ENCODE results near the gene GRIK4.

Gene GRIK4

DNA sequence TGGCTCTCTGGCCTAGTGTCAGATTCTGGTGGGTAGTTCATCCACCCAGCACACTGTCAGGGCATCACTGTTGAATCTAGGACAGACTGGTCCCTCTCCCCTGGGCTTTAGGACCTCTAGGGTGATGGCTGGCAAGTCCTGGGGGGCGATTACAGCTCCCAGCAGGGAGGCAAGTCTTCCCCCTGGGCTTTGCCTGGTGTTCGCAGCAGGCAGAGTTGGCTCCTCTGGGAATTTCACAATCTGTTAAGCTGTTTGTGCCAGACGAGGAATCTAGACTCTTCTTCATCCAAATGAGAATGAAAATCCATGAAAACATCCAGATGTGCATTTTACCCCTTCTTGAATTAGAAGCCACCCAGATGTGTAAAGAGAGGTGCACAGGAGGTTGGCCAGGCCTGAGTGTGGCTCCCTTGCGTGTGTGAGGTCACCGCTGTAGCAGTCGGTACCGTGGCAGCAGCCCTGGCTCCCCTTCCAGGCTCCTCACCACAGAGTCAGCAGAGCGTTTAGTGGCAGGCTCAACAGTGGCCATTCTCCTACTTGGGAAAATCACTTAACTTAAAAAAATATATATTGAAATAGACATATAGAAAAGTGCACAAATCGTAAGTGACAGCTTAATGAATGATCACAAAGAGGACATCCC is 412.4 kb downstream of the GRIK4 start:
- no peak overlapping the region for H3K27ac Mint-ChIP-seq (ENCODE audit: low read depth)

DNA sequence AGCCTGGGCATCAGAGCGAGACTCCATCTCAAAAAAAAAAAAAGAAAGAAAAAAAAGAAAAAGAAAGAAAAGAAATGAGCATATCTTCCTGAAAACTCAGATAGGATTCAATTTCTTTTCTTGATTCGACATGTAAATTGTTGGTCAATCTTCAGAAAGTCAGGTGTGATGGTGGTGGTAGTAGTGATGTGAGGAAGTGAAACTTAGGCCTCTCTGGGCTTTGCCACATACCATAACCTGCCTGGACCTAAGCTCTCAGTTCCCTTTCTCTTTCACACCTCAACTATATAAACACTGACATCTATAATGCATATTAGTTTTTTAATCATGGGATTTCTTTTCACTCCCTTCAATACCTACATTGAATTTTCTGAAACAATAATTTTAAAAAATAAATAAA is 414.4 kb downstream of the GRIK4 start:
- Mint-ChIP-seq H3K9me3 (no peaks in the 10 kb centered on the region), H3K4me3 (no peak overlapping the region), H3K27ac (ENCODE audit: low read depth) (no peak overlapping the region), H3K36me3 (ENCODE audit: insufficient read depth) (no peaks in the 10 kb centered on the region), H3K27me3 (no peaks in the 10 kb centered on the region), H3K4me1 (peaks cover 5% of the 10 kb centered on the region)
- DNase-seq (ENCODE audit: low spot score in 2 of 2), result no peak
- ATAC-seq (replicated peaks; ENCODE audit: extremely low read depth, poor library complexity, severe bottlenecking), result no peak

More for the DNA sequence above, 412.4 kb downstream of the GRIK4 start:
- H3K9me3 Mint-ChIP-seq, result no peaks in the 10 kb centered on the region
- no peaks in the 10 kb centered on the region for H3K36me3 Mint-ChIP-seq (ENCODE audit: insufficient read depth)
- no peak for ATAC-seq (replicated peaks; ENCODE audit: extremely low read depth, poor library complexity, severe bottlenecking)
- H3K4me3 Mint-ChIP-seq, result no peak overlapping the region
- no peaks in the 10 kb centered on the region for H3K27me3 Mint-ChIP-seq
- H3K4me1 Mint-ChIP-seq, result peaks cover under 1% of the 10 kb centered on the region
- no peak for DNase-seq (ENCODE audit: low spot score in 2 of 2)

DNA sequence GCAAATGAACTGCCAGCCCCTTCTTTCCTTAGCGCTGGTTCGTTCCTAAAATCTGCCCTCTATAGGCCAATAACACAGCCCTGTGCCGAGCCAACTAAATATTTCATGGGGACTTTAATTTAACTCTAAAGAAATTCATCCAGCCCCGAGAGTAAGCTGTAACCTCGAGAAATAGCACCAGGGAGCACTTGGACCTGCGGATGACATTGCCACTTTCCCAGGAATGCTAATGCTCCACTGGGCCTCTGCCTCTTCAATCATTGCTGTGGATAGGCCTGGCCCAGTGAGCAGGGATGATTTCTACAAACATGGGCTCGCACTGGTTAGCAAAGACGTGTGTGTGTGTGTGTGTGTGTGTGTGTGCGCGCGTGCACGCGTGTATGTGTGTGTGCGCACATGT is 417.1 kb downstream of the GRIK4 start:
- Mint-ChIP-seq H3K27ac (ENCODE audit: low read depth) (no peak overlapping the region), H3K27me3 (peaks cover 10% of the 10 kb centered on the region), H3K4me1 (peaks cover 5% of the 10 kb centered on the region), H3K4me3 (no peak overlapping the region), H3K9me3 (no peaks in the 10 kb centered on the region), H3K36me3 (ENCODE audit: insufficient read depth) (peaks cover 4% of the 10 kb centered on the region)
- DNase-seq (ENCODE audit: low spot score in 2 of 2) (no peak), ATAC-seq (replicated peaks; ENCODE audit: extremely low read depth, poor library complexity, severe bottlenecking) (no peak)

DNA sequence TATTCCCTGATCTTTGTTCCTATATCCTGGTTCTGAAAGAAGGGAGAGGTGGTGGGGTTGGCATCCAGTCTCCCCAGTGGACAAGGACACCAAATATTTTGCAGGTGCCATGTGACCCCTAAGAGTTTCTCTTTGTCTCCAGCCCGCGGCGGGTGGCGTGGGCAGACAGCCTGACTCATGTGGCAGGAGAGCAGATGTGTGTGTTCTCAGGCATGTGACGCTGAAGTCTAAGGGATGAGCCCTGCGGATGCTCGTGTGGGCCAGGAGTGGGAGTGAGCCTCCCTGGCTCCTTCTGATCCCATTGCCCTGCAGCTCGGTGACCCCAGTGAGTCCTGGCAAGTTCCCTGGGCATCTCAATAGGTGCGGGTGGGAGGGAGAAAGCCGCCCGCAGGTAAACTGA is 417.5 kb downstream of the GRIK4 start:
- DNase-seq (ENCODE audit: low spot score in 2 of 2), result no peak
- Mint-ChIP-seq H3K27me3 (peaks cover 10% of the 10 kb centered on the region), H3K9me3 (no peaks in the 10 kb centered on the region), H3K4me3 (no peak overlapping the region), H3K4me1 (peaks cover 5% of the 10 kb centered on the region), H3K27ac (ENCODE audit: low read depth) (no peak overlapping the region), H3K36me3 (ENCODE audit: insufficient read depth) (peaks cover 4% of the 10 kb centered on the region)
- no peak for ATAC-seq (replicated peaks; ENCODE audit: extremely low read depth, poor library complexity, severe bottlenecking)

DNA sequence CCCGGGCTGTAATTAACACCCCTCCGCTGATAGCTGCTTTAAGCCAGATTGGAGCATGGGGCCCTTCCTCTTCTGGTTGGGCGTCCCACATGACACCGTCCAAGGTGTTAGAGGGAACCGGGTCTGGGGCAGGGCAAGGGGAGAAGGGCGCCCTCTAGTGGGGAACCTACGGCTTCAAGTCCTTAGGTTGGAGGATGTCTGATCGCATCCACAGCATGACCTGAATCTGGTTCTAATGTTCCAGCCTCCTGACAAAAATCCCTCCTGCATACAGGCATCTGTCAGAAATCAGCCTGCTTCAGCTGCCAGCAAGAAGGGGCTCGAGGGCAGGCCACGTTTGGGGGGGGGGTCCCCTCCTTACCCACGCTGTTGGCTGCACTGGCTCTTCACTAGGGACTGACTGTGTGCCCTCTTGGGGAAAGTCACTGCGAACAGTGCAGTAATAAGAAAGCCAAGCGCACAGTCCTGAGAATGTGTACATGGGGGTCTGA is 418.2 kb downstream of the GRIK4 start:
- peaks cover 5% of the 10 kb centered on the region for H3K4me1 Mint-ChIP-seq
- DNase-seq (ENCODE audit: low spot score in 2 of 2) (peak in 1 of 2 donors; percentile 36), ATAC-seq (replicated peaks; ENCODE audit: extremely low read depth, poor library complexity, severe bottlenecking) (peak; percentile 68)
- H3K27me3 Mint-ChIP-seq, result peaks cover 13% of the 10 kb centered on the region
- no peak overlapping the region for H3K4me3 Mint-ChIP-seq
- no peak overlapping the region for H3K27ac Mint-ChIP-seq (ENCODE audit: low read depth)
- H3K36me3 Mint-ChIP-seq (ENCODE audit: insufficient read depth), result peaks cover 4% of the 10 kb centered on the region
- H3K9me3 Mint-ChIP-seq, result no peaks in the 10 kb centered on the region

DNA sequence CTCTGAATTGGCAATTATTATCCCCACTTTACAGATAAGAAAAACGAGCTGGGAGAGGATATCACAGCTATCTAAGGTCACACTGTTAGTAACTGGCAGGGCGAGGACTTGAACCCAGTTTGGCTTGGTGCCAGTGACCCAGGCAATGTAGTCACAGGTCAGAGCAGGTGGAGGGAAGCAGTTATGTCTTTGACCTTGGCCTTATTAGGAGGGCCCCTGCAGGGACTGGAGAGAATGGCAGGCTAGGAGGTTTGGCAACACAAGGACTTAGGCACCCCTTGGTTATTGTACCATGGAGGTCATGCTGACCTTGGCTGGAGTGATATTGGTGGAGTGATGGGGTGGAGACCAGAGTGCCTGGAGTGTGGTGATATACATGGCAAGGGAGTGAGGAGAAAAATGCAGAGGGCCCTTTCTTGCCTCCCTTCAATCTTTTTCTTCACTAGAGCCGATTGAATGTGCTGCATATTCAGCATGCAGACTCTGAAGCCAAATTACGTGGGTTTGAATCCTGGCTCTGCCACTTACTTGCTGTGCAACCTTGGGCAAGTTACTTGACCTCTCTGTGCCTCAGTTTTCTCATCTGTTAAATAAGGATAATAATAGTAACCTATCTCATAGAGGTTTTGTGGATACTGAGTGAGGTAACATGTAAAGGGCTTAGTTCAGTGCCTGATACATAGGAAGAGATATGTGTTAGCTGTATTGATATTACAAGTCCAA is 419.7 kb downstream of the GRIK4 start:
- no peak for DNase-seq (ENCODE audit: low spot score in 2 of 2)
- Mint-ChIP-seq H3K27ac (ENCODE audit: low read depth) (no peak overlapping the region), H3K9me3 (no peaks in the 10 kb centered on the region), H3K27me3 (peaks cover 25% of the 10 kb centered on the region), H3K4me3 (no peak overlapping the region), H3K4me1 (peaks cover 5% of the 10 kb centered on the region), H3K36me3 (ENCODE audit: insufficient read depth) (peaks cover 4% of the 10 kb centered on the region)
- ATAC-seq (replicated peaks; ENCODE audit: extremely low read depth, poor library complexity, severe bottlenecking), result no peak

DNA sequence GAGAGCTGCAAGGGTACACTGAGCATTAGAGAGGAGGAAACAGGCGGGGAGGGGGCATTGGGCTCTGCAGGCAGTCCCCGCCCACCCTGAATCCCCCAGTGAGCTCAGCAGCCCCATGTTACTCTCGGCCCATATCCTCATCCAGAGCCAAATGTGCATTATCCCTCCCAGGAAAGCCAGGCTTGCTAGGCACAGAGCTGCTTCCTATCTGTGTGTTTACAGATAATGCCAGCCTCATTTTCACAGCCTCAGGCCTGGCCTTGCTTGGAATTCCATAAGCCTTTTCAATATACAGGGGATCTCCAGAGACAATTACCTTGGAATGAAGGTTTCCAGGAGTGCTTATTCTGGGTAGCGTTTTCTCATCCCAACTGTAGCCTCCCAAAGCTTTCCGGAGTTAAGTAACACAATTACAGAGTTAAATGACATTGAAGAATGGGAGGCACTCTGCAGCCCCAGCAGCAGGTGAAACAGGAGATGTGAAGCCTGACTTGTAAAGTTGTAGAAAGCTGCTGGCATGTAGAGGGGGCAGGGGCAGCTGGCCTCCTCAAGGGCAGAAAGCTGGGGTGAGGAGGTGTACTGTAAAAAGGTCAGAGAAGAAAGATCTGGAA is 420.9 kb downstream of the GRIK4 start:
- Mint-ChIP-seq H3K4me3 (no peak overlapping the region), H3K27ac (ENCODE audit: low read depth) (peak overlapping the region; percentile 70), H3K36me3 (ENCODE audit: insufficient read depth) (peaks cover 4% of the 10 kb centered on the region), H3K4me1 (peaks cover 5% of the 10 kb centered on the region), H3K9me3 (no peaks in the 10 kb centered on the region), H3K27me3 (peaks cover 37% of the 10 kb centered on the region)
- DNase-seq (ENCODE audit: low spot score in 2 of 2) (no peak), ATAC-seq (replicated peaks; ENCODE audit: extremely low read depth, poor library complexity, severe bottlenecking) (no peak)

DNA sequence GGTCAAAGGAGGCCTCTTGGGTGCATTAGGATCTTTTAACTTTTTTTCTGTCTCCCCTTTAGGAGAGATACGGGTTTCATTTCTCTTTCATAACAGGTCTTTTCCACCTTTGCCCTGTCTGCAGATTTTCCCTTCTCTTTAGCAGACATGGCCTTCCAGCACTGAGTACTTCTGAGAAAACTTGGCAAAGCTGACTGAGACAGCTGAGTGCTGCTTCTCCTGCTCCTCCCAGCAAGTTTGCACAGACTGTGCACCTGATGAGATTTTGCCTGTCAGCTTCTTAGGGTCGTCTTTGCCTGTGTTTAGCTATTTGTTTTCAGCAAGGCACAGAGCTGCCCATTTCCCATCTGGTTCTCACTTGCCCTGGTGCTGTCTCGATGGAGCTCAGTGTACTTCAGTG is 424.8 kb downstream of the GRIK4 start:
- Mint-ChIP-seq H3K36me3 (ENCODE audit: insufficient read depth) (peaks cover 5% of the 10 kb centered on the region), H3K27ac (ENCODE audit: low read depth) (no peak overlapping the region), H3K4me1 (no peaks in the 10 kb centered on the region), H3K9me3 (no peaks in the 10 kb centered on the region), H3K4me3 (no peak overlapping the region), H3K27me3 (peaks cover 68% of the 10 kb centered on the region)
- ATAC-seq (replicated peaks; ENCODE audit: extremely low read depth, poor library complexity, severe bottlenecking) (no peak), DNase-seq (ENCODE audit: low spot score in 2 of 2) (no peak)

DNA sequence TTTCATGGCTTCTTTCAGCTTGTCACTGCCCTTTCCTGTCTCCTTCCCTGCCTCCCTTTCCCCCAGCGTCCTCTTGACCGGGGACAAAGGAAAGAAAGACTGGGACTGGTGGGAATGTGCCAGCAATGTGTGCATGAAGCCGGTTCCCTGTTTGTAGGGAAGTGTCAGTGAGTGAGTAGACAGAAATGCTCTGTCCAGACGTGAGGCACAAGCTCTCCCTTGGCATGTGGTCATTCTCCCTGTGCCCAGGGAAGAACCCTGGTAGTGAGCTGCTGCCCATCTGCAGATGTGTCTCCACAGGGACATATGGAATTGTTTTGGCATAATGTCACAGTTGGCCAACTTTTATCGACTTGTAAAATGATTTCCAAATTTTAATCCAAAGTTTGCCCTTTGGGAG is 426.0 kb downstream of the GRIK4 start:
- no peak overlapping the region for H3K27ac Mint-ChIP-seq (ENCODE audit: low read depth)
- peaks cover 67% of the 10 kb centered on the region for H3K27me3 Mint-ChIP-seq
- no peaks in the 10 kb centered on the region for H3K9me3 Mint-ChIP-seq
- H3K36me3 Mint-ChIP-seq (ENCODE audit: insufficient read depth), result peaks cover 5% of the 10 kb centered on the region
- no peak overlapping the region for H3K4me3 Mint-ChIP-seq
- ATAC-seq (replicated peaks; ENCODE audit: extremely low read depth, poor library complexity, severe bottlenecking) (no peak), DNase-seq (ENCODE audit: low spot score in 2 of 2) (no peak)
- H3K4me1 Mint-ChIP-seq, result no peaks in the 10 kb centered on the region

DNA sequence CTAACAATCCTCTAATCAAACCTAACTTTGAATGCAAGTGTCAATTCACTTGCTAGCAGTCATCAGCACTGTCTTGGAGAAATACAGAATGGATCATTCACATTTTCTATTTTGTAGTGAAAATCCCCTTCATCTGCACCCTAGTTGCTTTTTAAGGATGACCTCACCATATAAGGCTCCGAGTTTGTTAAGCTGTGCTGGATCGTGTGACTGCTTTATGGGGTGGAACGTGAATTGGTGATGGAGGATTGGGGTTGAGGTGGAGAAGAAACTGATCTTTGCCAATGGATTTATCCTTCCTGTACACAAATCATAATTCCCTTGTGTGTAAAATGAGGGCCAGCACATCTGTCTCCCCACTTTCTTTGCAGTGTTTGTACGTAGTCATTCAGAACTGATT is 426.7 kb downstream of the GRIK4 start:
- Mint-ChIP-seq H3K4me3 (no peak overlapping the region), H3K4me1 (no peaks in the 10 kb centered on the region), H3K27ac (ENCODE audit: low read depth) (no peak overlapping the region), H3K27me3 (peaks cover 62% of the 10 kb centered on the region), H3K9me3 (no peaks in the 10 kb centered on the region), H3K36me3 (ENCODE audit: insufficient read depth) (peaks cover 1% of the 10 kb centered on the region)
- no peak for ATAC-seq (replicated peaks; ENCODE audit: extremely low read depth, poor library complexity, severe bottlenecking)
- no peak for DNase-seq (ENCODE audit: low spot score in 2 of 2)

DNA sequence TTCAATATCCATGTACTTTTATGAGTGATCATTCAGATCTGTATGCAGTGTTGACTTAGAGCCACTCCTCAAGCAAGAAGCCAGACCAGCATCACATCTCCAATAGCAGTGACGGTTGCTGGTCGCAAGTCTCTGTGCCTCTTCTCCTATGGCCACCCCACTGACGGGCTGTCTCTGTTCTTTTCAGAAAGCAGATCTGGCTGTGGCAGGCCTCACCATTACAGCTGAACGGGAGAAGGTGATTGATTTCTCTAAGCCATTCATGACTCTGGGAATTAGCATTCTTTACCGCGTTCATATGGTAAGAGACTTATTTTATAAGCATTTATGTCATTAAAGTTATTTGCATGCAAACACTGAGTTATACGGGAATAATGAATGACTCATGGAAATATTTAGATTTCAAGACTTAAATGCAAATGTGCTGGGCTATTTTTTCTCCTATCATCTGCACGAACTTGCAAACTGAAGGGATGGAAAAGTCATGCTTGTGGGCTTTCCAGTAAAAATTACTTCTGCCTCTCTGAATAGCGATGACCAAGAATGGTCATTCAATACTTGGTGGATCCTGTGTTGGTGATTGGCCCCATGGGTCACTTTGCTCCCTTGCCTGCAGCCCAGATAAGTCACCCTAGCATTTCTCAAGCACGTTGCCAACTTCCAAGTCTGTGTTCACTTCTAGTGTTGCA is 428.8 kb downstream of the GRIK4 start:
- Mint-ChIP-seq H3K4me1 (no peaks in the 10 kb centered on the region), H3K27me3 (peaks cover 62% of the 10 kb centered on the region), H3K9me3 (peaks cover 11% of the 10 kb centered on the region), H3K4me3 (no peak overlapping the region), H3K36me3 (ENCODE audit: insufficient read depth) (peaks cover 4% of the 10 kb centered on the region), H3K27ac (ENCODE audit: low read depth) (no peak overlapping the region)
- ATAC-seq (replicated peaks; ENCODE audit: extremely low read depth, poor library complexity, severe bottlenecking) (no peak), DNase-seq (ENCODE audit: low spot score in 2 of 2) (no peak)

DNA sequence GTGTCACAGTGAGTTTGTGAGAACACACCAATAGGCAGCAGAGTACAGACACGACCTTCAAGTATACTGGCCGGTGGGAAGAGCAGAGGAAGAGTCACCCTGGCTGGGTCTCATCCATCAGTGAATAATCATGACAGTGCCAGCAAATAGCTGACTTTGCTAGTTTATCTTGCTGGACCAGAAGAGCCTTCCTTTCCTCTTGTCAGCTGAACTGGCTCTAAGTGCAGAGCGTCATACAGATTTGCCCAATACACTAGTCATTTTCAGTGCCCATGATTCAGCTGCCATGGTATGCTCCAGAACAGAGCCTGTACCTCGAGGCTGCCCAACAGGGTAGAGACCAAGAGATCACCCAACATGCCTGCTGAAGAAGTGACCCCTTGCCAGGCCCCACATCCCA is 429.5 kb downstream of the GRIK4 start:
- H3K27ac Mint-ChIP-seq (ENCODE audit: low read depth), result no peak overlapping the region
- DNase-seq (ENCODE audit: low spot score in 2 of 2), result no peak

More for the DNA sequence above, 429.5 kb downstream of the GRIK4 start:
- peaks cover 11% of the 10 kb centered on the region for H3K9me3 Mint-ChIP-seq
- peaks cover 58% of the 10 kb centered on the region for H3K27me3 Mint-ChIP-seq
- ATAC-seq (replicated peaks; ENCODE audit: extremely low read depth, poor library complexity, severe bottlenecking), result no peak
- H3K4me3 Mint-ChIP-seq, result no peak overlapping the region
- H3K36me3 Mint-ChIP-seq (ENCODE audit: insufficient read depth), result peaks cover 4% of the 10 kb centered on the region
- H3K4me1 Mint-ChIP-seq, result no peaks in the 10 kb centered on the region

Measured in central memory CD8-positive, alpha-beta T cell (primary cell).